Hematopoietic multipotent progenitor cell treated with erythropoietin and hydrocortisone succinate and interleukin-3 and kit ligand, for 6 days (in vitro differentiated cells): ENCODE measurements around the gene SHROOM1.

Source experiments
- DNase-seq: peaks from one replicate; pipeline ENCODE4 v3.0.0-alpha.2; 2015

SHROOM1 gene

GRCh38 chr5:132849347-132849746, 18.9 kb upstream of the SHROOM1 start:
- DNase-seq, result no peak

DNA sequence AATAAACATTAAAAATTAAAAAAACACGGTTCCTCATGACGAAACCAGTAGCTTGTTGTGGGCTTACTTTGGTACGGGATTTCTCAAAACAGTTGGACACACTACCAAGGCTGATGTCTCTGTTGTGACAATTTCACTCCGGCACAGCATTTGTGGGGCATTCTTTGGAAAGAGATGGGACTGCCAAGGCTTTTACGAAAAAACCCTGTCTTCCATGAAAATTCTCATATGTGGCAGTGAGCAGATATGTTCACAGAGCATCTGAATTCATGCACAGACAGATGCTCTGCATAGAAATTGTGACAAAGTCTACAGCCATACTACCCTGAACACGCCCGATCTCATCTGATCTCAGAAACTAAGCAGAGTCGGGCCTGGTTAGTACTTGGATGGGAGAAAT, 17.8 kb upstream of the SHROOM1 start:
- DNase-seq, result no peak

DNA sequence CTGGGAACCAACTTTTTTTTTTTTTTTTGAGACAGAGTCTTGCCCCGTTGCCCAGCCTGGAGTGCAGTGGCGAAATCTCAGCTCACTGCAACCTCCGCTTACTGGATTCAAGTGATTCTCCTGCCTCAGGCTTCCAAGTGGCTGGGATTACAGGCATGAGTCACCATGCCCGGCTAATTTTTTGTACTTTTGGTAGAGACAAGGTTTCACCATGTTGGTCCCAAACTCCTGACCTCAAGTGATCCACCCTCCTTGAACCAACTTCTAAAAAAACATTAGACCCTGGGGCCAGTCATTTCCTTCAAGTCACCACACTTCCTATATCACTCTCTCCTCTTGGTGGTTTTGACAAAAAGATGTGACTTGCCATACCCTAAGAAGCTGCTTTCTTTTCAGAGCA, 10.9 kb upstream of the SHROOM1 start:
- DNase-seq, result no peak

DNA sequence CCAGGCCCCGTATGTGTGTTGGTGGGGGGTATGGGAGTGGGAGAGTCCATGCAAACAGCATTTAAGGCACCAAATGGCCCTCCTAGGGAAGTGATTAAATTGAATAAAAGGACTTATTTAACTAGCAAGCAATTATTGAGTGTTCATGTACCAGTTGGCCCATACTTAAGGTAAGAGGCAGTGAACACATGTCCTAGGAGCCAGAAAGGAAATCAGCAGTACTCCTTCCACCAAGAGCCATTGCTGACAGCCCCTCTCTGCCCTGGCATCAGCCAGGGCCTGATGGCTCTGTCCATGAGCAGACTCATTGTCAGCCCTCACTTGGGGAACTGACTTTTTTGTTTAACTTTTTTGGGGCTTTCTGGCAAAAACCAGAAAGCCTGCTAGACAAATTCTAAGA, 10.4 kb upstream of the SHROOM1 start:
- DNase-seq, result no peak

DNA sequence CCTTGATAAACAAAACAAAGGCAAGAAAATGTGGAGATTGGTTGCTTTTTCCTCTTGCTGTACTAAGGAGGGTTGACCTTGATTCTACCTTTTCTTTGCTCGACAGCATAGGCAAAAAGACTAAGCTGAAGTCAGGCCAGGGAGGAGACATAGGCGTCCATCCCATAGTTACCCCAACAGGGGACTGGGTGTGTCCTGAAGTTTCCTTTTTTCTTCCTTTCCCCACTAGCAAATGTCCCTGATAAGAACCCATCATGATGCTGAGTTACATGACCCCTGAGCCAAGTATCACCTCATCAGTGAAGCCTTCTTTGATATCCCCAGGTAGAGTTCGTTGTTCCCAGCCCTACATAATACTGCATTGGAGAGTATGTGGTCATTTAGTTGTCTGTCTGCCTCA, 9.9 kb upstream of the SHROOM1 start:
- DNase-seq, result no peak

DNA sequence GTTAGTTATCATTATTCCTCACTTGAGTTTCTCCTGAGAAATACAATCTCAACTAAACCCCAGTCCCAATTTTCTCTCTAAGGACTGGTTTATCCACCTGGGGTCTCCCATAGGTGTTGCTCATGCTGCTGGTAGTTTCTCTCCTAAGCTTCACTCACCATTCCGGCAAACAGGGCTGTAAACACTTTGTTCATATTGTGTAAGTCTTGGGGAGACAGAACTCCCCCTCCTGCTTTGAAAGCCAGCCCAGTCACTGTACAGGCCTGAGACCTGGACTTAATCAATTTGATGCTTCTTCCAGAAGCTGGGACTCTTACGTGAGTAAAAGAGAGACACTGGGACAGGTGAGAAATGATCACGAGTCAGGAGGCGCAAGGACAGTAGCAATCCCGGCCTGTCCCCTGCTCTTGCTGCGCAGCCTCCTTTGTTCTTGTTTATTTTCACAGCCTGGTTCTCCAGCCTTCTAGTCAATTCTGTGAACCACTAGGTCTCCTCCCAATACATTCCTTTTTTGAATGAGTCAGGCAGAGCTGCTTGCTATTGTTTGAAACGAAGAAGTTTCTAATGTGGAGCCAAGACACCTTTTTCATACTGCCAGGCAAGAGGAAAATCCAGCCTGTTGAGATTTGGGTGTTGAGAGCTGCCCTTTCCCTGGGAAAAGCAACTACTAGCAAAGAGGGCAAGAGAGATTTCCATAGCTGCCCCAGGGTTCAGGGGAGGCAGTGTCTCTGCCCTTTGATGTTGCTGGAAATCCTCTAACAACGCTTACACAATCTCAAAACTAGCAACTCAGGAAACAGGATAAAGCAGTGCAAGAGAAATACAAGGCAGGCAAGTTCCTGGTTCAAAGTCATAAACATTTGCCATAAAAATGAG, 9.2 kb upstream of the SHROOM1 start:
- no peak for DNase-seq

DNA sequence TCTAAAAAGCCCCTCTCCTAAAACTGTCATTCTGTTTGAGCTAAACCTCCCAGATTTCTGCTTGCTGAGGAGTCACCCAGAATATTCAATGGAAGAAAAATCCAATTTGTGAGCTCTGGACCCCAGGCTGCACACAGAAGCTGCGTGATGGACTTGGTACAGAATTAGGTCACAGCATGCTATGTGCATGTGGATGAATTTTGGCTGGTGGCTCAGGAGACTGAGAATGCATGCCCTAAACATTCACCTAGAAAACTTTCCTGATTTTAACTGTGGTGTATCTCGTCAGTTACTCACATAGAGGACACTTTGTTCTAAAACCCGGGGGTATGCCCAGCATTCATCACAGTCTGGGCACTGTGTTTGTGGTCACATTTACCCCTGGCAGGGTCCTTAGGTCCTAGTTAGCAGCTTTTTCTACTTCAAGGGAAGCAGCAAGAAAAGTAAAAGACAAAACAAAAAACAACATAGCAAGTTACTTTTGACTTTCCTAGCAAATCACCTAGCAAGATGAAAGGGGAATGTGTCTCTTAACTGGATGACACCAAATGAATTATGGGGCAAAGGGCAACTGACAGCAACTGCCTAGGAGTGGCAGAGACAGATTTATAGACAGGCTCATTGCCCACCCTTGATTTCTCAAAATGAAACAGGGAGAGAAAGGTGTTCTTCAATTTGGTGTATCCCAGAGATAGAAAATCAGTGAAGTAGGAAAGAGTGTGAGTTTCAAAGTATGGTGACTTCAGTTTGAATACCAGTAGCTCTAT, 8.3 kb upstream of the SHROOM1 start:
- no peak for DNase-seq

- DNase-seq, result no peak
Measured at GRCh38 chr5:132837868-132838267, 7.4 kb upstream of the SHROOM1 start.

DNA sequence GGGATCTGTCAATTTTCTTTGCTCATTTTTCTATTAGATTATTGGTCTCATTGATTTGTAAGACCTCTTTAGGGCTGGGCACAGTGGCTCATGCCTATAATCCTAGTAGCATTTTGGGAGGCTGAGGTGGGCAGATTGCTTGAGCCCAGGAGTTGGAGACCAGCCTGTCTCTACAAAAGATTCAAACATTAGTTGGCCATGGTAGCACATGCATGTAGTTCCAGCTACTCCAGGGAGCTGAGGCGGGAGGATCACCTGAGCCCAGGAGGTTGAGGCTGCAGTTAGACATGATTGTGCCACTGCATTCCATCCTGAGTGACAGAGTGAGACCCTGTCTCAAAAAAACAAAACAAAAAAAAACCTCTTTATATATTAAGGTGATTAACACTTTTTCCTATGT, 6.4 kb upstream of the SHROOM1 start:
- no peak for DNase-seq

- DNase-seq, result no peak
Measured at GRCh38 chr5:132834057-132834456, 3.6 kb upstream of the SHROOM1 start.

- DNase-seq, result no peak
Measured at GRCh38 chr5:132832612-132833011, 2.2 kb upstream of the SHROOM1 start.

DNA sequence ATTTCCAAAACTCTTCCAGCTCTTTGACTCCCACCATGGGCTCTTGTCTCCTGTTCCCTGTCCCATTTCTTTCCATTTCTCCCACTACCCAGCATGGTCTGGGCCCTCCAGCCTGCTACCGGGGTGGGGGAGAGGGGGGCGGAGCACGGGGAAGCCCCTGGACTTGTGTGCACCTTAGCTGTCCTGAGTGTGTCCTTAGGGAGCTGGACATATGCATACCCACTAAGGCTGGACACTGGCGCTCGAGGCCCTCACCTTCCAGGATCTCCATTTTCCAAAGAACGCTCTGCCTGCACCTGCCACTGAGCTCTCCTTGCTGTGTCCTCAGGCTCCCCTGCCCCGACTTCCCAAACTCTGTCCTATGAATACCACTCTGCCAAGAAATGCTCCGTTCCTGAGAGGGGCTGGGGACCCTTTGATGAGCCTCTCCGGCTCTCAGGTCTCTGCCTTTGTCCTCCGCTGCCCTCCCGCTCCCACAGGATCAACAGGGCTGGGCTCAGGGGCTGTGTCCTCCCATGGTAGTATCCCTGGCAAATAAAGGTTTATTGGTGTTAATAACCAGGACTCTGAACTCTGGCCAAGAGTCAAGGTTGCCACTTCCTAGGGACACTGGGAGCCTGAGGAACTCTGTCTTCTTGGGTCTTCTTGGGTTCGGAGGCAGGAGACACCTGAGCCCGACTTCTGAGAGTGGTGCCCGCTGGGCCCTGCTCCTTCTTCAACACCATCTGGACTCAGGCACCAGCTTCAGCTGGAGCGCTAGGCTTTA, 831 bp upstream of the SHROOM1 start:
- DNase-seq, result no peak

DNA sequence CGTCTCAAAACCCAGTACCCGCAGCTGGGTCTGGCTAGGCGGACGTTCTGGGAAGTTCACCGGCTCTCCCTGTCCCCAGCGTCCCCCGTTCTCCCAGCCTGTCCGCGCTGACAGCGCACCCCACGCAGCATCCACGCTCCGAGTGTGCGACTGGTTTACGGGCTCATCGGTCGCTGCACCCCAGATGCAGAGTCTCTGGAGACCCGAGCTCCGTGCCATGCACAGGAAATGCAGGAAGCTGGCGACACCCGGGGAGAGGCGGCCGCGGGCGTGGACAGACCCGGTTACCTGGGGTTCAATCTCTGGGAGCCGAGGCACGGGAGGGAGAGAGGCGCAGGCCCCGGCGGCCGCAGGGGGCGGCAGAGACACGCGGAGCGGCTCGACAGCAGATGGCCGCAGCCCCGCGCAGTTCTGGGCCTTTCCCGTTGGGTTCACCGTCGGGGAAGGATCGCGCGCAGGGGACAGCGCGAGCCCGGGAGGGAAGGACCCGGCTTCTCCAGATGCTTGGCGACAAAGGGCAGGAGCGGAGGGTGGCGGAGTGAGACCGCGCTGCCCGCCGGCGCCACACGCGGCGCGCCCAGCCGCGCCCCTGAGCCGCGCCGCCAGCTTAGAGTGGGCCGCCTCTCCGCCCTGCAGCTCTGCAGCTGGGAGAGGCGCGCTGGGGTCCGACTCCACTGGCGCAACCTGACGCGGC, 558 bp downstream of the SHROOM1 start:
- DNase-seq, result peak; percentile 80

- DNase-seq, result no peak
Measured at GRCh38 chr5:132828846-132829494, 1.5 kb downstream of the SHROOM1 start.

DNA sequence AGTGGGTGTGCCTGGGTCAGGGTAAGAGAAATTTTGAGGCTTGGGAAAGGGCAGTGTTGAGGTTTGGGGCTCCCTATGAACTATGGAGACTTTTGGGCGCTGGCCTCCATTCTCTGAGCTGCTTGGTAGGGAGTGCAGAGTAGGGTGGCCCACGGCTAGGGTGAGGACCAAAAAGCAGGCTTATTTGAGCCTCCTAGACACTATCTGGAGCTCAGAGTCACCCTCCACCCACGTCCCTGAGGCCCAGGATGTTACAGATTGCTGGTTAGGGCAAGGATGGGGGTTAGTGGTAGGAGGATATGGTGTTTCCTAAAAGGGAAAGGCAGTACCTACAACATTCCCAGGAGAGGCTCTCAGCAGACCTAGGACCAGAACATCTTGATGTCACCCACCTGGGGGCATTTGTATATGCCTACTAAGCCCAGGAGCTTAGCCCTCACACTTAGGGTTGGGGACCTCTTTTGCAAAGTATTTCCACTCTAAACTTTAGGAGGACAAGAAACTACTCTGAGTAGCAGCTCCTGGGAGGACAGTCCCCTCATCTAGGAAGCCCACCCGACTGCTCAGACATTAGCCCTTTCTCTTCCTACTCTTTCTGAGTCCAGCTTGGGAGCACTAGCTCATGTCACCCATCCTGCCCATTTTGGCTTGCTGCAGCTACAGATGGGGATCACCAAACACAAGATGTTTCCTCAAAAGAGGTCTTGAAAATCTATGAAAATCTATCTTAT, 2.3 kb downstream of the SHROOM1 start:
- no peak for DNase-seq

DNA sequence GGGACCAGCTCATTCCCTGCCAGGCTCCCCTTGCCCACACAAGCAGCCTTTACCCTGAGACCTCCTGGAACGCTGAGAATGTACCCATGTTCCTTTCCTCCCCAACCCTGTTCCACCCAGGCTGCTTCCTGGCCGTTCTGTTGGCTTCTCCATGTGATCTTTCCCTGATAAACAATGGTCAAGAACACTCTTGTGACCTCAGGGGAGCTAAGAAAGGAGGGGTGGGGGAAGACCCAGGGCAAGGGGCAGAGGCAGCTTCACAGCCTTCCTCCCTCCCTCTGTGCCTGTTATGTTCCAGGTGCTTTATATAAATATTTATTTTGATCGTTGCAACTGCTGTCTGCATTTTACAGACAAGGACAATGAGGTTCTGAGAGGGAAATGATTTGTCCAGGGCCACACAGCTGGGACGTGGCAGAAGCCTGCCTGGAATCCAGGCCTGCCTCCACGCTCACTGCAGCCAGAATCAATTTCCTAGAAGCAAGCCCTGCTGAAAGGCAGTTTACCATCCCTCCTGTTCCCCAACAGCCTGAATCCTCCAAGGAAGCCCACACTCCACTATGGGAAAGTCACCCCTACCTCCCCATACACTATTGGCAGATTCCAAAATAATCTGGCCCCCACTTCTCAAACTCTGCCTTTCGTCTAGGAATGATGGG, 3.9 kb downstream of the SHROOM1 start:
- no peak for DNase-seq

GRCh38 chr5:132825834-132826391, 4.5 kb downstream of the SHROOM1 start:
- no peak for DNase-seq

DNA sequence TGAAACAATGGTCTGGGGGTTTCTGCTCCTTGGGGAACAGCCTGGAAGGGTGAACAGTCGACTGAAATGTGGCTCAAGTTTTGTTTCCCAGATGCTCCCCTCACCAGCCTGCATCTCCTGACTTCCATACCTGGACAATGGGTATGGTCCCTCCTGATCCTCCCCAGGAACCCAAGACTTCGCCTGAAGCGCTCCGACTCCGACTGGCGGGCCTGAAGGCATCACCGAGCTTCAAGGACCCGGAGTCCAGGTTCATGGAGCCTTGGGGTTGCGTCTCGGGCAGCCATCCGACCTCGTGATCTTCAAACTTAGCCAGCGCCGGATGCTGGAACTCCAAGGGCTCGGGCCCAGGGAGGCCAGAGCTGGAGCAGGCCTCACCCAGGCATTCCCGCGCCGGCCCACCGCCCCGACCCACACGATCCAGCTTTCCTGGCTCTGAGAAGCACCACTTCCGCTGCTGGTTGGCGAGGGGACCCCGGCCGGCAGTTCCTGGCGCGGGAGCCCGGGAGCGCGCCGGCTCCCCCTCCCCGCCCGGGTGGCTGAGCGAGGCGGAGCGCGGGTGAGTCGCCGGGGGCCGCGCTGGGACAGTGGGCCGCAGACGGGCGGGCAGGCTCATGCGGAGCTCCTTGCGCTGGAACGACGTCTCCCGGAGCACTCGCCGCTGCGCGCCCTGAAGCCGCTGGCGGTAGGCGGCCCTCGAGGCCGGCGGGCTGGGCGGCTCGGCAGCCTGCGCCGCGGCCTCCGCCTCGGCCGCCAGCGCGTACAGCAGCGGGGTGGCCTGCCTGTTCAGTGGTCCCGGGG, 5.2 kb downstream of the SHROOM1 start:
- DNase-seq, result peak; percentile 37

- DNase-seq, result no peak
Measured at GRCh38 chr5:132824426-132824825, 6.0 kb downstream of the SHROOM1 start.
